A549 (cell line): ENCODE measurements around the gene PRXL2A. TPM values are rescaled to one million over a fixed set of nuclear protein-coding genes. Genes with fewer than 3 reads are reported as not detected.

Source experiments
- ATAC-seq, 2 experiments: fragments of 200-7000 bp in 1 of 2; fragments of >200 bp in 1 of 2; cut with Nextera tagmentation in 1 of 2; cut with Tn5 transposase in 1 of 2; 3 replicates each; pipeline versions ENCODE4 v1.8.0 to v1.9.1; 2018 to 2020; ENCODE audit warnings: mild to moderate bottlenecking in 1 of 2, moderate library complexity in 1 of 2
- CTCF ChIA-PET: fragments of 300-600 bp; sonication (Branson Sonifier 250); formaldehyde crosslinking; extraction: SDS; loops from one replicate; lab custom pipeline; 2021; ENCODE audit warnings: antibody characterized with exemption, inconsistent platforms; lab: Yijun Ruan, JAX
- POLR2A ChIA-PET: fragments of 350-600 bp; formaldehyde crosslinking; extraction: SDS; loops from one replicate; lab custom pipeline; 2021; ENCODE audit warnings: antibody characterized with exemption, inconsistent platforms; lab: Yijun Ruan, JAX
- DNase-seq, 2 experiments: peaks; one replicate each; pipeline versions ENCODE4 v3.0.0 to v3.0.0-alpha.2; 2011 to 2016; ENCODE audit warnings: low read depth in 1 of 2, low spot score in 1 of 2
- FAIRE-seq: peaks from 2 replicates; lab custom pipeline; 2011; peaks lifted over from hg19 to GRCh38; lab: Jason Lieb, UNC
- H3K27ac ChIP-seq, 2 experiments: fragments of >200 bp; sonication (Bioruptor Twin); formaldehyde crosslinking; 3 replicates each; pipeline ENCODE4 v1.5.1; 2016 to 2017
- H3K4me1 ChIP-seq: fragments of >200 bp; sonication (Bioruptor Twin); formaldehyde crosslinking; 3 replicates; pipeline ENCODE4 v1.6.1; 2016
- H3K4me2 ChIP-seq: fragments of >200 bp; sonication (Bioruptor Twin); formaldehyde crosslinking; 3 replicates; pipeline ENCODE4 v1.6.1; 2016
- H3K4me3 ChIP-seq: fragments of >200 bp; sonication (Bioruptor Twin); formaldehyde crosslinking; 3 replicates; pipeline ENCODE4 v1.5.1; 2016
- H3K9me3 ChIP-seq: fragments of >200 bp; sonication (Bioruptor Twin); formaldehyde crosslinking; 3 replicates; pipeline ENCODE4 v1.6.1; 2016
- ESRRA ChIP-seq: fragments of 150-350 bp; IDR thresholded peaks from 2 replicates; pipeline ENCODE4 v1.6.1; 2014; ENCODE audit warnings: mild to moderate bottlenecking, low read length, borderline replicate concordance
- FOSB ChIP-seq: fragments of 250-450 bp; sonication (Bioruptor Pico); IDR thresholded peaks from 2 replicates; pipeline ENCODE4 v1.5.0; 2020; ENCODE audit warnings: mild to moderate bottlenecking, moderate library complexity
- FOSL2 ChIP-seq, 2 experiments: fragments of 450-650 bp in 1 of 2; fragments of >200 bp in 1 of 2; sonication (Bioruptor Twin) in 1 of 2; formaldehyde crosslinking; IDR thresholded peaks; 2 replicates each; pipeline versions ENCODE4 v1.5.0 to v1.6.1; 2016 to 2020; ENCODE audit warnings: mild to moderate bottlenecking in 1 of 2, moderate library complexity in 1 of 2
- HES2 ChIP-seq: fragments of >200 bp; sonication (Bioruptor Twin); formaldehyde crosslinking; IDR thresholded peaks from 2 replicates; pipeline ENCODE4 v1.6.1; 2016
- HOXA7 ChIP-seq: fragments of 250-450 bp; sonication (Bioruptor Pico); IDR thresholded peaks from 2 replicates; pipeline ENCODE4 v1.5.0; 2020; ENCODE audit warnings: mild to moderate bottlenecking, moderate library complexity
- JUNB ChIP-seq: fragments of >200 bp; sonication (Bioruptor Twin); formaldehyde crosslinking; IDR thresholded peaks from 2 replicates; pipeline ENCODE4 v1.6.1; 2016
- MYC ChIP-seq: IDR thresholded peaks from 2 replicates; pipeline ENCODE4 v1.6.1; 2012; ENCODE audit warnings: mild to moderate bottlenecking, inconsistent platforms, low read length, improper control_type of control experiment, borderline replicate concordance
- NPAS2 ChIP-seq: fragments of 250-450 bp; sonication (Bioruptor Pico); IDR thresholded peaks from 2 replicates; pipeline ENCODE4 v1.8.0; 2022; ENCODE audit warnings: mild to moderate bottlenecking, moderate library complexity, borderline replicate concordance
- PBX3 ChIP-seq: IDR thresholded peaks from 2 replicates; pipeline ENCODE4 v1.6.1; 2012
- PHF8 ChIP-seq: fragments of 200-600 bp; sonication (generic); IDR thresholded peaks from 2 replicates; pipeline ENCODE4 v1.6.1; 2016; ENCODE audit warnings: low read depth, mild to moderate bottlenecking, antibody characterized with exemption, moderate library complexity, borderline replicate concordance
- RAD21 ChIP-seq, 2 experiments: fragments of >200 bp in 1 of 2; sonication (Bioruptor Twin) in 1 of 2; formaldehyde crosslinking in 1 of 2; IDR thresholded peaks in 1 of 2; conservative IDR thresholded peaks in 1 of 2; 2 replicates in 1 of 2; 3 replicates in 1 of 2; pipeline ENCODE4 v1.6.1; 2012 to 2018; ENCODE audit warnings: inconsistent platforms in 1 of 2
- RFX5 ChIP-seq: fragments of 450-650 bp; IDR thresholded peaks from 2 replicates; pipeline ENCODE4 v1.7.1; 2014; ENCODE audit warnings: antibody characterized with exemption, mild to moderate bottlenecking, moderate library complexity
- SREBF2 ChIP-seq: fragments of 450-650 bp; IDR thresholded peaks from 2 replicates; pipeline ENCODE4 v1.6.1; 2014; ENCODE audit warnings: mild to moderate bottlenecking, moderate library complexity
- ZC3H11A ChIP-seq: fragments of 450-650 bp; IDR thresholded peaks from 2 replicates; pipeline ENCODE4 v1.6.1; 2014; ENCODE audit warnings: antibody characterized with exemption, mild to moderate bottlenecking
- WGBS: methylation state at CpG from one replicate; pipeline ENCODE4 v1.1.6; 2017; ENCODE audit errors: missing lambda C conversion rate; 5-methylcytosine and 5-hydroxymethylcytosine counted together
- polyA plus RNA-seq, 4 experiments: library from polyadenylated mRNA; depleted of rRNA in 3 of 4; stranded (reverse); fragments of >200 nt; fragmentation: RNase III in 1 of 4; extraction: RNeasy Plus Mini Kit Qiagen cat#74134 plus additional on column Dnase treatment in 1 of 4; gene quantifications; 2 replicates in 3 of 4; 3 replicates in 1 of 4; pipeline ENCODE4 v1.2.3, GENCODE V29; 2011 to 2017
- TF ChIP-seq, protein P1 (sequence below): fragments of >200 bp; sonication (Bioruptor Twin); formaldehyde crosslinking; IDR thresholded peaks from 3 replicates; pipeline ENCODE4 v1.6.1; 2016

Gene PRXL2A
- polyA plus RNA-seq, 2 of the 4 experiments (the other 2 are of a cell fraction), result 55.0 to 59.3 TPM

DNA sequence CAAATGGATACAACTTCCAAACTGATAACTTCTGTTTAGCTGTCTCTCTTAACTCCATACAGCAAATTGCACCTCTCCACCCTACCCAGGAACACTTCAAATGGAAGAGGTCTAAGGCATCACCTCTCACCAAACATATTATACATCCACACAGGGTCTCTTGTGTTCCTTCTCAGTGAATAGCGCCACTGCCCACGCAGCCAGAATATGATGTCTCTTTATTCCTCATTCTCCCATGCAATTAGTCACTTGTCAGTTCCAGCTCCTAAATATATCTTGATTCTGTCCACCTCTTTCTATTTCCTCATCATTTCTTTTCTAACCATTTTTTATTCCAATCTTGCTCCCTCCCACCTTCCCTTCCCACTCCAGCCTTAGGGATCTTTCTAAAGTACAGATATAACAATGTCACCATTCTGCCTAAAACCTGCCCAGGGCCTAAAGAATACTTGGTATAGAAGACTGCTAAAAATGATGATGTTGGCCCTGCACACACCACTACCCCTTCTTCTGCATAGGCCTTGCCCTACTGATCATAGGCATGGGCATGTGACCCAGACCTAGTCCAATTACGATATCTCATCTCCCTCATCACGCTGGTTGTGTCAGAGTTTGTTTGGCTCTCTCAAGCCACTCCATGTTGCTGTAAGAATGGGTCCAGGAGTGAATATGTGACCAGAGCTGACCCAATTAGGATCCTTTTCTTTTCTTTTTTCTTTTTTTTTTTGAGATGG is 40.0 kb downstream of the PRXL2A start:
- FAIRE-seq, result no peak
- Histone ChIP-seq H3K9me3 (peaks cover 14% of the 10 kb centered on the region), H3K4me2 (no peak overlapping the region), H3K27ac (peak overlapping the region in 1 of 2 experiments; percentile 80; a peak in 2 of 6 replicates), H3K4me3 (no peak overlapping the region), H3K4me1 (peaks cover 39% of the 10 kb centered on the region)
- DNase-seq, result no peak
- POLR2A ChIA-PET, result interaction anchor here (0.7 kb wide), 1 partner anchor 57 kb away, joined by 6 read pairs; no protein-coding TSS in a partner anchor
- CTCF ChIA-PET, result interaction anchor here (0.8 to 38.6 kb wide), 10 partner anchors 14 to 476 kb away, joined by 3 to 928 read pairs (median 5); no protein-coding TSS in a partner anchor
- WGBS, result 99% methylated on average over 4 of the region's 4 CpGs
- no peak for ATAC-seq
- no peak for TF ChIP-seq MYC

GRCh38 chr10:80449520-80449919 is 41.2 kb downstream of the PRXL2A start:
- Histone ChIP-seq H3K4me1 (peaks cover 28% of the 10 kb centered on the region), H3K9me3 (peaks cover 14% of the 10 kb centered on the region), H3K4me3 (no peak overlapping the region)
- FAIRE-seq (no peak), ATAC-seq (no peak)
- WGBS, result 79% methylated on average over 2 of the region's 2 CpGs
- CTCF ChIA-PET, result interaction anchor here (1.9 to 38.6 kb wide), 4 partner anchors 15 to 67 kb away, joined by 6 to 928 read pairs (median 8); no protein-coding TSS in a partner anchor
- TF ChIP-seq PHF8 (no peak), FOSB (CRISPR knock-in tag) (no peak), RAD21 (conservative IDR thresholded peaks at IDR 0.05 in 1 of 2, IDR thresholded peaks at IDR 0.05 in 1 of 2) (no peak), ESRRA (no peak), FOSL2 (IDR thresholded peaks at IDR 0.05) (no peak), FOSL2 (CRISPR knock-in tag; IDR thresholded peaks at IDR 0.05) (no peak), ZC3H11A (no peak)
- TF ChIP-seq, all 56 proteins: peak for 0
- Histone ChIP-seq H3K4me2 (no peak overlapping the region), H3K27ac (peak overlapping the region; percentile 35 to 80; a peak in 4 of 6 replicates)
- no peak for DNase-seq
- POLR2A ChIA-PET, result interaction anchor here (1.3 kb wide), 1 partner anchor 41 kb away, joined by 3 read pairs; the partner anchor contains the start of gene PRXL2A

DNA sequence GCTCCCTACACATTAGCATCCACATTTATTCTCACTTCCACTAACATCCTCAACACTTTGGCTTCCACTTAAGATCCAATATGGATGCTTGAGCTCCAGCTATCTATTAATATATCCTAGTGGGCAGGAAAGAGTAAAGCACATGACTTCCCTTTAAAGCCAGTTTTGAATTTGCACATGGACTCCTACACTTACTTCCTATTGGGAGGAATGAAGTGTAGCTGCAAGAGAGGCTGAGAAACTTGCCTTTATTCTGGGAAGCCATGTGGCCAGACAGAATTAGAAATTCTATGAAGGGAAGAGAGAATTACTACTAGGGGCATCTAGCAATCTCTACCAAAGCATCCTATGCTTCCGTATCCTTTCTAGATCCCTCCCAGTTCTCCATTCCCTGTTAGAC is 42.8 kb downstream of the PRXL2A start:
- POLR2A ChIA-PET, result interaction anchor here (1.1 kb wide), 1 partner anchor 43 kb away, joined by 4 read pairs; the partner anchor contains the start of gene PRXL2A
- Histone ChIP-seq H3K4me3 (no peak overlapping the region), H3K4me1 (peaks cover 27% of the 10 kb centered on the region), H3K9me3 (peaks cover 14% of the 10 kb centered on the region), H3K4me2 (no peak overlapping the region), H3K27ac (no peak overlapping the region)
- CTCF ChIA-PET, result interaction anchor here (1.0 to 38.6 kb wide), 5 partner anchors 7 to 68 kb away, joined by 3 to 928 read pairs (median 11); no protein-coding TSS in a partner anchor
- ATAC-seq (no peak), FAIRE-seq (no peak), DNase-seq (no peak)
- TF ChIP-seq, protein P1, sequence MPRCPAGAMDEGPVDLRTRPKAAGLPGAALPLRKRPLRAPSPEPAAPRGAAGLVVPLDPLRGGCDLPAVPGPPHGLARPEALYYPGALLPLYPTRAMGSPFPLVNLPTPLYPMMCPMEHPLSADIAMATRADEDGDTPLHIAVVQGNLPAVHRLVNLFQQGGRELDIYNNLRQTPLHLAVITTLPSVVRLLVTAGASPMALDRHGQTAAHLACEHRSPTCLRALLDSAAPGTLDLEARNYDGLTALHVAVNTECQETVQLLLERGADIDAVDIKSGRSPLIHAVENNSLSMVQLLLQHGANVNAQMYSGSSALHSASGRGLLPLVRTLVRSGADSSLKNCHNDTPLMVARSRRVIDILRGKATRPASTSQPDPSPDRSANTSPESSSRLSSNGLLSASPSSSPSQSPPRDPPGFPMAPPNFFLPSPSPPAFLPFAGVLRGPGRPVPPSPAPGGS, result no peak
- TF ChIP-seq HOXA7 (CRISPR knock-in tag) (no peak), RFX5 (no peak), PBX3 (no peak), RAD21 (conservative IDR thresholded peaks at IDR 0.05 in 1 of 2, IDR thresholded peaks at IDR 0.05 in 1 of 2) (no peak), SREBF2 (no peak), HES2 (no peak), JUNB (no peak), NPAS2 (CRISPR knock-in tag) (no peak)
- WGBS, result 95% methylated on average over 1 of the region's 1 CpG
